GM12865 (cell line): Measurements from ENCODE around the gene LYZL1.

Experiments used
- DNase-seq: peaks from one replicate; pipeline ENCODE4 v3.0.0; 2010; ENCODE audit warnings: low read depth
- H3K4me3 ChIP-seq: 2 replicates; pipeline ENCODE4 v1.5.1; 2011; ENCODE audit warnings: mild to moderate bottlenecking, low read depth, low read length, control low read depth
- CTCF ChIP-seq: IDR thresholded peaks from 2 replicates; pipeline ENCODE4 v1.5.1; 2011; ENCODE audit warnings: low read length, control low read depth, low read depth, inconsistent platforms; ENCODE audit not compliant: insufficient read depth; ENCODE audit errors: missing control alignments

LYZL1 gene

GRCh38 chr10:29245476-29245875 is 43.4 kb upstream of the LYZL1 start:
- DNase-seq: no peak
- TF ChIP-seq CTCF: no peak
- H3K4me3 ChIP-seq: no peak overlapping the region

GRCh38 chr10:29246449-29246848 is 42.4 kb upstream of the LYZL1 start:
- TF ChIP-seq CTCF: no peak
- DNase-seq: no peak
- no peak overlapping the region for H3K4me3 ChIP-seq

GRCh38 chr10:29248158-29248557 is 40.7 kb upstream of the LYZL1 start:
- TF ChIP-seq CTCF: no peak
- H3K4me3 ChIP-seq: no peak overlapping the region
- no peak for DNase-seq

- no peak overlapping the region for H3K4me3 ChIP-seq
- TF ChIP-seq CTCF: no peak
- no peak for DNase-seq
Observed at GRCh38 chr10:29249018-29249417, 39.9 kb upstream of the LYZL1 start.

- no peak for DNase-seq
- H3K4me3 ChIP-seq: no peak overlapping the region
- TF ChIP-seq CTCF: no peak
Observed at GRCh38 chr10:29250066-29250465, 38.8 kb upstream of the LYZL1 start.

GRCh38 chr10:29252811-29253689 is 35.8 kb upstream of the LYZL1 start:
- no peak for TF ChIP-seq CTCF
- H3K4me3 ChIP-seq: no peak overlapping the region
- no peak for DNase-seq

- TF ChIP-seq CTCF: no peak
- no peak overlapping the region for H3K4me3 ChIP-seq
- DNase-seq: no peak
Observed at GRCh38 chr10:29253690-29254029, 35.2 kb upstream of the LYZL1 start.
